K562 (cell line): Measurements from ENCODE around the gene TPGS1. TPM values are rescaled to one million over a fixed set of nuclear protein-coding genes. Genes with fewer than 3 reads are reported as not detected.

ENCODE experiments used
- BHLHE40 ChIP-seq: IDR thresholded peaks from 2 replicates; pipeline ENCODE4 v1.6.1; 2011; ENCODE audit warnings: low read length, improper control_type of control experiment
- HNRNPH1 ChIP-seq: fragments of 200-400 bp; formaldehyde crosslinking; optimal IDR thresholded peaks from 2 replicates; pipeline ENCODE3; 2017; ENCODE audit warnings: low read depth, mild to moderate bottlenecking, low read length, moderate library complexity
- SAP30 ChIP-seq: fragments of 200-600 bp; sonication (generic); IDR thresholded peaks from 2 replicates; pipeline ENCODE4 v1.6.1; 2012; ENCODE audit warnings: borderline replicate concordance, low read depth, mild to moderate bottlenecking, moderate library complexity, low read length, control low read depth, inconsistent platforms; ENCODE audit not compliant: insufficient read depth, poor library complexity, severe bottlenecking
- ZNF586 ChIP-seq: fragments of 450-650 bp; formaldehyde crosslinking; conservative IDR thresholded peaks from 2 replicates; pipeline ENCODE4 v1.4.0; 2020; ENCODE audit warnings: mild to moderate bottlenecking, moderate library complexity
- polyA plus RNA-seq, 8 experiments: library from polyadenylated mRNA; depleted of rRNA in 4 of 8; stranded (reverse) in 5 of 8; unstranded in 3 of 8; fragments of >200 nt; fragmentation: Nextera tagmentation in 2 of 8; fragmentation: Illumina TruSeq in 1 of 8; extraction: Ambion mirVana in 2 of 8; extraction: Trizol in 1 of 8; gene quantifications; 2 replicates each; pipeline versions ENCODE4 v1.2.1 to v1.2.3, GENCODE V29; 2011 to 2014; ENCODE audit warnings: inconsistent platforms in 1 of 8, missing spikeins in 1 of 8
- total RNA-seq, 7 experiments: library from RNA; depleted of rRNA in 6 of 7; stranded (reverse); fragments of >200 nt in 6 of 7; fragmentation: Illumina TruSeq in 2 of 7; extraction: Trizol in 2 of 7; gene quantifications; 2 replicates each; pipeline versions ENCODE4 v1.2.1 to v1.2.3, GENCODE V29; 2011 to 2021; ENCODE audit warnings: low replicate concordance in 1 of 7
- TF ChIP-seq, protein P1 (sequence below): fragments of 250-450 bp; sonication (Bioruptor Pico); IDR thresholded peaks from 2 replicates; pipeline ENCODE4 v1.9.0; 2021; ENCODE audit warnings: mild to moderate bottlenecking, inconsistent platforms
- TF ChIP-seq, protein P2 (sequence below): sonication (generic); formaldehyde crosslinking; IDR thresholded peaks from 2 replicates; pipeline ENCODE4 v1.8.1; 2022; ENCODE audit warnings: missing genetic modification reagents
- TF ChIP-seq, protein P3 (sequence below), 2 experiments: fragments of 250-450 bp in 1 of 2; fragments of 450-650 bp in 1 of 2; sonication (Bioruptor Pico) in 1 of 2; IDR thresholded peaks; 2 replicates each; pipeline versions ENCODE4 v1.6.1 to v1.8.0; 2016 to 2021; ENCODE audit warnings: mild to moderate bottlenecking in 2 of 2, moderate library complexity in 2 of 2, missing compliant biosample characterization in 1 of 2, missing genetic modification characterization in 1 of 2
- TF ChIP-seq, protein P4 (sequence below): IDR thresholded peaks from 3 replicates; pipeline ENCODE4 v1.6.1; 2011; ENCODE audit warnings: borderline replicate concordance, mild to moderate bottlenecking; ENCODE audit not compliant: insufficient read length, insufficient read depth
- TF ChIP-seq, protein P5 (sequence below): sonication (generic); formaldehyde crosslinking; IDR thresholded peaks from 2 replicates; pipeline ENCODE4 v1.8.0; 2023; ENCODE audit warnings: mild to moderate bottlenecking, missing genetic modification reagents
- TF ChIP-seq, protein P6 (sequence below): sonication (generic); formaldehyde crosslinking; IDR thresholded peaks from 2 replicates; pipeline ENCODE4 v1.8.0; 2022; ENCODE audit warnings: missing genetic modification reagents, mild to moderate bottlenecking, moderate library complexity, borderline replicate concordance
- TF ChIP-seq, protein P7 (sequence below): fragments of 250-450 bp; sonication (Bioruptor Pico); IDR thresholded peaks from 2 replicates; pipeline ENCODE4 v1.8.0; 2022; ENCODE audit warnings: inconsistent platforms

Gene TPGS1
- total and polyA plus RNA-seq, 9 of the 15 experiments (the other 6 are each of a cell fraction or from before 2014, with no cell fraction given) = 0.30 to 31.6 (median 1.2) TPM; not detected in 2

DNA sequence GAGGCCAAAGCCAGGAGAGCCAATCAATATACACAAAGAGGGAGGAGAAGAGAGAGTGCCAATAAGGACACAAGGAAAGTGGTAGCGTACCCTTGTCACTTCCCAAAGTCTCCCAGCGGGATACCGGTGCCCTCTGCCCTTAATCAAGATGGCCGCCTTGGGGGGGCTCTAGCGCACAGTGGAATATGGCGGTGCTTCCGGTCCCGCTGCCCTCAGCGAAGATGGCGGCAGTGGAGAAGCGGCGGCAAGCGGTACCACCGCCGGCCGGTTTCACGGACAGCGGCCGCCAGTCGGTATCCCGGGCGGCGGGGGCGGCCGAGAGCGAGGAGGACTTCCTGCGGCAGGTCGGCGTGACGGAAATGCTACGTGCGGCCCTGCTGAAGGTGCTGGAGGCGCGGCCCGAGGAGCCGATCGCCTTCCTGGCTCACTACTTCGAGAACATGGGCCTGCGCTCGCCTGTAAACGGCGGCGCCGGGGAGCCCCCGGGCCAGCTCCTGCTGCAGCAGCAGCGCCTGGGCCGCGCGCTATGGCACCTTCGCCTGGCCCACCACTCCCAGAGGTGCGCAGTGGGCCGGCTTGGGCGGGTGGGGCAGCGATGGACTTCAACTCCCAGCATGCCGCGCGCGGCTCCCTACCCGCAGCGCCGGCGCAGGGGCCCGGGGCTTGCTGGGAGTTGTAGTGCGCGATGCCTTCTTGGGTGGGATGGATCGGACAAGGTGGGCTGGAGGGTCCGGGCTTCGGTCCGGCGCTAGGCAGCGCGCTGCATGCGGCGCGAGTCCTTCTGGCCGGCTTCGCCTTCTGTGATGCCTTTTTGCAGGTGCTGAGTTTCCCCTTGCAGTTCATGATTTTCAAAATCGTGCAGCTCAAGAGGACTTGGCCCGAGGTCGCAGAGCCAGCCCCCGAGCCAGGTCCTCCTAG is at the start of gene TPGS1 (continued):
- TF ChIP-seq, protein P1, sequence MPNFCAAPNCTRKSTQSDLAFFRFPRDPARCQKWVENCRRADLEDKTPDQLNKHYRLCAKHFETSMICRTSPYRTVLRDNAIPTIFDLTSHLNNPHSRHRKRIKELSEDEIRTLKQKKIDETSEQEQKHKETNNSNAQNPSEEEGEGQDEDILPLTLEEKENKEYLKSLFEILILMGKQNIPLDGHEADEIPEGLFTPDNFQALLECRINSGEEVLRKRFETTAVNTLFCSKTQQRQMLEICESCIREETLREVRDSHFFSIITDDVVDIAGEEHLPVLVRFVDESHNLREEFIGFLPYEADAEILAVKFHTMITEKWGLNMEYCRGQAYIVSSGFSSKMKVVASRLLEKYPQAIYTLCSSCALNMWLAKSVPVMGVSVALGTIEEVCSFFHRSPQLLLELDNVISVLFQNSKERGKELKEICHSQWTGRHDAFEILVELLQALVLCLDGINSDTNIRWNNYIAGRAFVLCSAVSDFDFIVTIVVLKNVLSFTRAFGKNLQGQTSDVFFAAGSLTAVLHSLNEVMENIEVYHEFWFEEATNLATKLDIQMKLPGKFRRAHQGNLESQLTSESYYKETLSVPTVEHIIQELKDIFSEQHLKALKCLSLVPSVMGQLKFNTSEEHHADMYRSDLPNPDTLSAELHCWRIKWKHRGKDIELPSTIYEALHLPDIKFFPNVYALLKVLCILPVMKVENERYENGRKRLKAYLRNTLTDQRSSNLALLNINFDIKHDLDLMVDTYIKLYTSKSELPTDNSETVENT (CRISPR knock-in tag) = 0 out of 2 replicates have a peak, but pooled peaks have one; percentile 5
- TF ChIP-seq, protein P2, sequence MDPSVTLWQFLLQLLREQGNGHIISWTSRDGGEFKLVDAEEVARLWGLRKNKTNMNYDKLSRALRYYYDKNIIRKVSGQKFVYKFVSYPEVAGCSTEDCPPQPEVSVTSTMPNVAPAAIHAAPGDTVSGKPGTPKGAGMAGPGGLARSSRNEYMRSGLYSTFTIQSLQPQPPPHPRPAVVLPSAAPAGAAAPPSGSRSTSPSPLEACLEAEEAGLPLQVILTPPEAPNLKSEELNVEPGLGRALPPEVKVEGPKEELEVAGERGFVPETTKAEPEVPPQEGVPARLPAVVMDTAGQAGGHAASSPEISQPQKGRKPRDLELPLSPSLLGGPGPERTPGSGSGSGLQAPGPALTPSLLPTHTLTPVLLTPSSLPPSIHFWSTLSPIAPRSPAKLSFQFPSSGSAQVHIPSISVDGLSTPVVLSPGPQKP (CRISPR knock-in tag) = no peak
- no peak; the same call in none of the 2 replicates for TF ChIP-seq BHLHE40
- TF ChIP-seq, protein P3, sequence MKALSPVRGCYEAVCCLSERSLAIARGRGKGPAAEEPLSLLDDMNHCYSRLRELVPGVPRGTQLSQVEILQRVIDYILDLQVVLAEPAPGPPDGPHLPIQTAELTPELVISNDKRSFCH (CRISPR knock-in tag; IDR thresholded peaks at IDR 0.05) = no peak
- TF ChIP-seq, protein P3 (tag; IDR thresholded peaks at IDR 0.05) = peak; percentile 92
- TF ChIP-seq, protein P4, sequence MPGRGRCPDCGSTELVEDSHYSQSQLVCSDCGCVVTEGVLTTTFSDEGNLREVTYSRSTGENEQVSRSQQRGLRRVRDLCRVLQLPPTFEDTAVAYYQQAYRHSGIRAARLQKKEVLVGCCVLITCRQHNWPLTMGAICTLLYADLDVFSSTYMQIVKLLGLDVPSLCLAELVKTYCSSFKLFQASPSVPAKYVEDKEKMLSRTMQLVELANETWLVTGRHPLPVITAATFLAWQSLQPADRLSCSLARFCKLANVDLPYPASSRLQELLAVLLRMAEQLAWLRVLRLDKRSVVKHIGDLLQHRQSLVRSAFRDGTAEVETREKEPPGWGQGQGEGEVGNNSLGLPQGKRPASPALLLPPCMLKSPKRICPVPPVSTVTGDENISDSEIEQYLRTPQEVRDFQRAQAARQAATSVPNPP = no peak
- no peak for TF ChIP-seq ZNF586 (CRISPR knock-in tag)
- TF ChIP-seq, protein P5, sequence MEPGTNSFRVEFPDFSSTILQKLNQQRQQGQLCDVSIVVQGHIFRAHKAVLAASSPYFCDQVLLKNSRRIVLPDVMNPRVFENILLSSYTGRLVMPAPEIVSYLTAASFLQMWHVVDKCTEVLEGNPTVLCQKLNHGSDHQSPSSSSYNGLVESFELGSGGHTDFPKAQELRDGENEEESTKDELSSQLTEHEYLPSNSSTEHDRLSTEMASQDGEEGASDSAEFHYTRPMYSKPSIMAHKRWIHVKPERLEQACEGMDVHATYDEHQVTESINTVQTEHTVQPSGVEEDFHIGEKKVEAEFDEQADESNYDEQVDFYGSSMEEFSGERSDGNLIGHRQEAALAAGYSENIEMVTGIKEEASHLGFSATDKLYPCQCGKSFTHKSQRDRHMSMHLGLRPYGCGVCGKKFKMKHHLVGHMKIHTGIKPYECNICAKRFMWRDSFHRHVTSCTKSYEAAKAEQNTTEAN (CRISPR knock-in tag) = no peak
- TF ChIP-seq HNRNPH1 = no peak
- TF ChIP-seq, protein P6, sequence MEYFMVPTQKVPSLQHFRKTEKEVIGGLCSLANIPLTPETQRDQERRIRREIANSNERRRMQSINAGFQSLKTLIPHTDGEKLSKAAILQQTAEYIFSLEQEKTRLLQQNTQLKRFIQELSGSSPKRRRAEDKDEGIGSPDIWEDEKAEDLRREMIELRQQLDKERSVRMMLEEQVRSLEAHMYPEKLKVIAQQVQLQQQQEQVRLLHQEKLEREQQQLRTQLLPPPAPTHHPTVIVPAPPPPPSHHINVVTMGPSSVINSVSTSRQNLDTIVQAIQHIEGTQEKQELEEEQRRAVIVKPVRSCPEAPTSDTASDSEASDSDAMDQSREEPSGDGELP (CRISPR knock-in tag) = peak; percentile 45; the same call in 1 of the 2 replicates
- TF ChIP-seq, protein P7, sequence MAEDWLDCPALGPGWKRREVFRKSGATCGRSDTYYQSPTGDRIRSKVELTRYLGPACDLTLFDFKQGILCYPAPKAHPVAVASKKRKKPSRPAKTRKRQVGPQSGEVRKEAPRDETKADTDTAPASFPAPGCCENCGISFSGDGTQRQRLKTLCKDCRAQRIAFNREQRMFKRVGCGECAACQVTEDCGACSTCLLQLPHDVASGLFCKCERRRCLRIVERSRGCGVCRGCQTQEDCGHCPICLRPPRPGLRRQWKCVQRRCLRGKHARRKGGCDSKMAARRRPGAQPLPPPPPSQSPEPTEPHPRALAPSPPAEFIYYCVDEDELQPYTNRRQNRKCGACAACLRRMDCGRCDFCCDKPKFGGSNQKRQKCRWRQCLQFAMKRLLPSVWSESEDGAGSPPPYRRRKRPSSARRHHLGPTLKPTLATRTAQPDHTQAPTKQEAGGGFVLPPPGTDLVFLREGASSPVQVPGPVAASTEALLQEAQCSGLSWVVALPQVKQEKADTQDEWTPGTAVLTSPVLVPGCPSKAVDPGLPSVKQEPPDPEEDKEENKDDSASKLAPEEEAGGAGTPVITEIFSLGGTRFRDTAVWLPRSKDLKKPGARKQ = no peak
- peak; percentile 96 for TF ChIP-seq SAP30
